ENCODE measurements around the gene AGRN.

GRCh38 chr1:1085171-1085841, 65.4 kb downstream of the AGRN start:
- TF ChIP-seq CTCF (IDR thresholded peaks at IDR 0.05) (no peak), POLR2A (IDR thresholded peaks at IDR 0.05) (no peak)

Measured in thyroid gland (tissue), 4 donors.